Measurements from ENCODE around the gene PMF1.

DNA sequence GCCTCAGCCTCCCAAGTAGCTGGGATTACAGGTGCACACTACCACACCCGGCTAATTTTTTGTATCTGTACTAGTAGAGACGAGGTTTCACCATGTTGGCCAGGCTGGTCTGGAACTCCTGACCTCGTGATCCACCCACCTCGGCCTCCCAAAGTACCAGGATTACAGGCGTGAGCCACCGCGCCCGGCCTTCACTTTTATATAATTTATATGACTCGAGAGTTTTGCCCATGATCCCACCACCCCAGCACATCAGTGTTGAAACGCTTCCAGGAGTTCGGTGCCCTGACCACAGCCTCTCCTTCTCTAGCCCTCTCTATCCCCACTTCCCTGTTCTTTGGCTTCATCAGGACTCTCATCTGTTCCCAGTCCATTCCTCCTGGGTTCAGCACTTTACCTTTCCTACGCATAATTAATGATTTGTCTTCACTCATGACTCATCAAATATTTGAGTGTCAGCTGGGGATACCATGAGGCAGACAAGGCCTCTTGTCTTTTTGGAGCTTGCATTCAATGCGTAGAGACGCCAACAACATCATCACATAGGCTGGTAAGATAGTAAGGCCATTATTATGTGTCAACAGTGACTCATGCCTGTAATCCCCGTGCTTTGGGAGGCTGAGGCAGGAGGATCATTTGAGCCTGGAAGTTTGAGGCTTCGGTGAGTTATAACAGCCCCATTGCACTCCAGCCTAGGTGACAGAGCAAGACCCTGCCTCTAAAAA is 1.4 kb downstream of the PMF1 start:
- TF ChIP-seq POLR2AphosphoS5 (IDR thresholded peaks at IDR 0.05; ENCODE audit: low read depth, low read length) (no peak), POLR2A (IDR thresholded peaks at IDR 0.05; ENCODE audit: low read depth, low read length) (no peak), TAF1 (IDR thresholded peaks at IDR 0.05; ENCODE audit: borderline replicate concordance, low read depth, low read length) (no peak)
